GM12878 (cell line): ENCODE measurements around the gene TM6SF1. TPM values are rescaled to one million over a fixed set of nuclear protein-coding genes. Genes with fewer than 3 reads are reported as not detected.

Source experiments
- ATAC-seq: fragments of 200-7000 bp; cut with Tn5 transposase; 3 replicates; pipeline ENCODE4 v1.9.1; 2020; ENCODE audit warnings: mild to moderate bottlenecking, moderate library complexity
- BruUV-seq: library from RNA; stranded (reverse); fragments of 400-500 nt; replicated peaks from 2 replicates; lab custom pipeline; 2021; lab: Mats Ljungman, UMichigan
- CTCF ChIA-PET: fragments of 300-600 bp; sonication (Branson Sonifier 250); formaldehyde crosslinking; extraction: SDS; loops from one replicate; lab custom pipeline; 2021; ENCODE audit warnings: inconsistent platforms; lab: Yijun Ruan, JAX
- POLR2A ChIA-PET: fragments of 350-600 bp; formaldehyde crosslinking; extraction: SDS; loops from one replicate; lab custom pipeline; 2021; ENCODE audit warnings: inconsistent platforms; lab: Charles Lee
- RAD21 ChIA-PET: fragments of 300-600 bp; sonication (Branson Sonifier 250); formaldehyde crosslinking; loops from one replicate; lab custom pipeline; 2023; ENCODE audit warnings: antibody characterized with exemption; ENCODE audit not compliant: unreplicated experiment; lab: Charles Lee
- SMC1A ChIA-PET: fragments of 300-600 bp; sonication (Branson Sonifier 250); formaldehyde crosslinking; loops from one replicate; lab custom pipeline; 2023; ENCODE audit not compliant: unreplicated experiment, uncharacterized antibody; lab: Charles Lee
- DNase-seq: peaks from one replicate; pipeline ENCODE4 v3.0.0-alpha.2; 2011; ENCODE audit warnings: low read depth, low spot score
- FAIRE-seq: peaks from 3 replicates; lab custom pipeline; 2011; peaks lifted over from hg19 to GRCh38; lab: Jason Lieb, UNC
- H2AFZ ChIP-seq: 2 replicates; pipeline ENCODE4 v1.6.0; 2011; ENCODE audit warnings: low read depth, low read length, control low read depth; ENCODE audit not compliant: control insufficient read depth
- H3K27ac ChIP-seq: 2 replicates; pipeline ENCODE4 v1.5.1; 2011; ENCODE audit warnings: control low read depth; ENCODE audit not compliant: control insufficient read depth, insufficient read depth
- H3K27me3 ChIP-seq, 2 experiments: replicated peaks in 1 of 2; 2 replicates each; pipeline versions ENCODE4 v1.6.0 to v1.6.1; 2011; ENCODE audit warnings: low read length in 1 of 2; ENCODE audit not compliant: control insufficient read depth in 2 of 2, insufficient read depth in 2 of 2
- H3K36me3 ChIP-seq, 2 experiments: 2 replicates each; pipeline ENCODE4 v1.5.1; 2011; ENCODE audit warnings: low read length in 1 of 2; ENCODE audit not compliant: control insufficient read depth in 2 of 2, insufficient read depth in 2 of 2
- H3K4me1 ChIP-seq: 2 replicates; pipeline ENCODE4 v1.6.1; 2011; ENCODE audit warnings: mild to moderate bottlenecking, low read length, moderate library complexity, mixed read lengths; ENCODE audit not compliant: control insufficient read depth, insufficient read depth
- H3K4me2 ChIP-seq: 2 replicates; pipeline ENCODE4 v1.6.0; 2011; ENCODE audit warnings: control low read depth; ENCODE audit not compliant: control insufficient read depth, insufficient read depth
- H3K4me3 ChIP-seq: fragments of 200-600 bp; sonication (generic); 2 replicates; pipeline ENCODE4 v1.5.1; 2016
- H3K79me2 ChIP-seq: 2 replicates; pipeline ENCODE4 v1.6.0; 2011; ENCODE audit warnings: low read length; ENCODE audit not compliant: control insufficient read depth, insufficient read depth
- H3K9ac ChIP-seq: 2 replicates; pipeline ENCODE4 v1.8.0; 2011; ENCODE audit warnings: low read length, control low read depth, mixed read lengths; ENCODE audit not compliant: control insufficient read depth, insufficient read depth
- H3K9me3 ChIP-seq: replicated peaks from 3 replicates; pipeline ENCODE4 v1.5.1; 2011; ENCODE audit warnings: mild to moderate bottlenecking, low read length; ENCODE audit not compliant: control insufficient read depth, insufficient read depth
- H4K20me1 ChIP-seq: 2 replicates; pipeline ENCODE4 v1.6.0; 2011; ENCODE audit not compliant: control insufficient read depth, insufficient read depth
- ASH2L ChIP-seq: fragments of 300-600, 200-600 bp; sonication (generic); IDR thresholded peaks from 2 replicates; pipeline ENCODE4 v1.6.1; 2017; ENCODE audit warnings: low read depth, mild to moderate bottlenecking, borderline replicate concordance
- ETV6 ChIP-seq, 2 experiments: fragments of 450-650 bp in 1 of 2; IDR thresholded peaks in 1 of 2; conservative IDR thresholded peaks in 1 of 2; 2 replicates each; pipeline ENCODE4 v1.6.1; 2014; ENCODE audit warnings: antibody characterized with exemption in 1 of 2, borderline replicate concordance in 1 of 2, low read depth in 1 of 2, mild to moderate bottlenecking in 1 of 2, moderate library complexity in 1 of 2
- MLLT1 ChIP-seq: fragments of 450-650 bp; IDR thresholded peaks from 2 replicates; pipeline ENCODE4 v1.6.1; 2016; ENCODE audit warnings: mild to moderate bottlenecking
- STAT3 ChIP-seq: IDR thresholded peaks from 2 replicates; pipeline ENCODE4 v1.6.1; 2011; ENCODE audit warnings: low read depth, low read length, improper control_type of control experiment
- SUPT20H ChIP-seq: IDR thresholded peaks from 2 replicates; pipeline ENCODE4 v1.6.1; 2011; ENCODE audit warnings: low read depth, mild to moderate bottlenecking, low read length, moderate library complexity, borderline replicate concordance; ENCODE audit not compliant: control insufficient read depth
- TCF3 ChIP-seq: IDR thresholded peaks from 2 replicates; pipeline ENCODE4 v1.6.1; 2012; ENCODE audit warnings: low read depth, mild to moderate bottlenecking, low read length, borderline replicate concordance; ENCODE audit not compliant: insufficient read depth
- USF2 ChIP-seq: IDR thresholded peaks from 2 replicates; pipeline ENCODE4 v1.6.1; 2011; ENCODE audit warnings: low read depth, low read length, improper control_type of control experiment, borderline replicate concordance
- YBX1 ChIP-seq: fragments of 450-650 bp; IDR thresholded peaks from 2 replicates; pipeline ENCODE4 v1.6.1; 2016; ENCODE audit warnings: antibody characterized with exemption
- ZBTB40 ChIP-seq: fragments of 450-650 bp; IDR thresholded peaks from 2 replicates; pipeline ENCODE4 v1.6.1; 2016; ENCODE audit warnings: mild to moderate bottlenecking, moderate library complexity, borderline replicate concordance
- ZNF687 ChIP-seq: fragments of 450-650 bp; IDR thresholded peaks from 2 replicates; pipeline ENCODE4 v1.6.1; 2017; ENCODE audit warnings: mild to moderate bottlenecking, moderate library complexity
- ZZZ3 ChIP-seq: IDR thresholded peaks from 2 replicates; pipeline ENCODE4 v1.6.1; 2011; ENCODE audit warnings: low read depth; ENCODE audit not compliant: control insufficient read depth, insufficient read length
- WGBS: methylation state at CpG from one replicate; pipeline ENCODE4 v1.1.6; 2016; ENCODE audit warnings: low lambda C conversion rate; ENCODE audit not compliant: insufficient replicate concordance, insufficient coverage; ENCODE audit errors: missing lambda C conversion rate; 5-methylcytosine and 5-hydroxymethylcytosine counted together
- in situ Hi-C: fragments of 300-500 bp; cut with MboI; formaldehyde crosslinking; loops from 9 replicates; pipeline ENCODE4 v1.14.3; 2018; ENCODE audit warnings: mixed read lengths
- intact Hi-C: fragments of 100-400 bp; cut with micrococcal nuclease; formaldehyde crosslinking; loops from one replicate; pipeline ENCODE4 v1.14.2; 2022; ENCODE audit not compliant: unreplicated experiment
- polyA plus RNA-seq, 11 experiments: library from polyadenylated mRNA; depleted of rRNA in 4 of 11; unstranded in 6 of 11; stranded (reverse) in 5 of 11; fragments of >200 nt; fragmentation: Nextera tagmentation in 4 of 11; fragmentation: Illumina TruSeq in 1 of 11; extraction: Ambion mirVana in 4 of 11; extraction: Trizol in 1 of 11; gene quantifications; 1 replicate in 1 of 11; 2 replicates in 10 of 11; pipeline versions ENCODE4 v1.2.1 to v1.2.3, GENCODE V29; 2011 to 2016; ENCODE audit warnings: inconsistent platforms in 2 of 11, missing spikeins in 2 of 11, low read depth in 1 of 11
- total RNA-seq, 4 experiments: library from RNA; depleted of rRNA in 3 of 4; stranded (reverse); fragments of >200 nt in 3 of 4; fragmentation: Illumina TruSeq in 1 of 4; extraction: Trizol in 1 of 4; gene quantifications; 2 replicates each; pipeline versions ENCODE4 v1.2.1 to v1.2.3, GENCODE V29; 2013 to 2021

Gene TM6SF1
- total and polyA plus RNA-seq, 10 of the 15 experiments (the other 5 are each of a cell fraction or from before 2014, with no cell fraction given): 0.56 to 2.7 (median 1.2) TPM

- TF ChIP-seq TCF3 (no peak), ZNF687 (no peak)
Measured at GRCh38 chr15:83110381-83110780, 2.9 kb downstream of the TM6SF1 start (continued).

GRCh38 chr15:83111149-83111548 is 3.7 kb downstream of the TM6SF1 start:
- DNase-seq (no peak), ATAC-seq (no peak), FAIRE-seq (no peak)
- BruUV-seq: no TSS peak
- no peaks in the 10 kb centered on the region for H3K9me3 ChIP-seq
- ChIA-PET RAD21 (no interaction called here), CTCF (no interaction called here), SMC1A (no interaction called here), POLR2A (no interaction called here)
- H3K4me2 ChIP-seq: no peak overlapping the region
- H4K20me1 ChIP-seq: no peaks in the 10 kb centered on the region
- H3K27ac ChIP-seq: no peak overlapping the region
- in situ Hi-C loops (loop anchor here (5.0 kb wide), 1 partner anchor 51 kb away; no protein-coding TSS in a partner anchor), intact Hi-C loops (no loop called here)
- H3K4me3 ChIP-seq: no peak overlapping the region
- H3K79me2 ChIP-seq: no peaks in the 10 kb centered on the region; the same call in 1 of the 2 replicates
- H3K36me3 ChIP-seq: peaks cover 0 to 1% of the 10 kb centered on the region in 2 experiments; a peak in 2 of 4 replicates
- no peak overlapping the region for H2AFZ ChIP-seq
- no peak overlapping the region for H3K9ac ChIP-seq
- H3K4me1 ChIP-seq: peaks cover 26% of the 10 kb centered on the region
- 93% methylated on average over 3 of the region's 3 CpGs for WGBS
- no peaks in the 10 kb centered on the region for H3K27me3 ChIP-seq
- no peak for TF ChIP-seq YBX1
- no peak for TF ChIP-seq ZBTB40
- TF ChIP-seq SUPT20H: no peak
- TF ChIP-seq STAT3: no peak
- no peak for TF ChIP-seq MLLT1
- TF ChIP-seq ZZZ3: no peak
- TF ChIP-seq ETV6 (conservative IDR thresholded peaks at IDR 0.05 in 1 of 2, IDR thresholded peaks at IDR 0.05 in 1 of 2; ENCODE audit: borderline replicate concordance in 1 of 2, low read depth in 1 of 2): no peak
- no peak for TF ChIP-seq USF2
- no peak for TF ChIP-seq ASH2L
